SK-N-SH (cell line): ENCODE data around the gene PLXND1. TPM values are rescaled to one million over a fixed set of nuclear protein-coding genes. Genes with fewer than 3 reads are reported as not detected.

Source experiments
- CTCF ChIA-PET: fragments of 300-600, 350-600 bp; formaldehyde crosslinking; extraction: SDS; loops from one replicate; lab custom pipeline; 2021; lab: Yijun Ruan, JAX
- POLR2A ChIA-PET: fragments of 350-600 bp; sonication (Branson Sonifier 250); formaldehyde crosslinking; extraction: SDS; loops from one replicate; lab custom pipeline; 2020; ENCODE audit warnings: antibody characterized with exemption, inconsistent platforms; lab: Yijun Ruan, JAX
- DNase-seq: peaks from one replicate; pipeline ENCODE4 v3.0.0; 2012
- H2AFZ ChIP-seq: fragments of 200-600 bp; sonication (generic); 2 replicates; pipeline ENCODE4 v1.8.1; 2016; ENCODE audit warnings: antibody characterized with exemption, mild to moderate bottlenecking, low read depth
- H3F3A ChIP-seq: fragments of 200-600 bp; sonication (generic); replicated peaks from 2 replicates; pipeline ENCODE3; 2016; ENCODE audit warnings: antibody characterized with exemption, mild to moderate bottlenecking; ENCODE audit not compliant: insufficient read depth
- H3K27ac ChIP-seq, 2 experiments: fragments of 200-500 bp in 1 of 2; fragments of 200-600 bp in 1 of 2; sonication (Bioruptor generic) in 1 of 2; sonication (generic), shearing (Covaris generic) in 1 of 2; 2 replicates each; pipeline versions ENCODE4 v1.5.1 to v1.6.1; 2014 to 2016; ENCODE audit warnings: low read depth in 2 of 2, inconsistent platforms in 1 of 2, low read length in 1 of 2, mild to moderate bottlenecking in 1 of 2, mixed read lengths in 1 of 2
- H3K27me3 ChIP-seq: fragments of 200-600 bp; sonication (generic), shearing (Covaris generic); 2 replicates; pipeline ENCODE4 v1.6.1; 2016; ENCODE audit warnings: mixed run types; ENCODE audit not compliant: insufficient read depth
- H3K36me3 ChIP-seq, 2 experiments: fragments of 200-500 bp in 1 of 2; fragments of 200-600 bp in 1 of 2; sonication (Bioruptor generic) in 1 of 2; sonication (generic) in 1 of 2; replicated peaks in 1 of 2; 2 replicates each; pipeline versions ENCODE3 to v1.5.1; 2014 to 2016; ENCODE audit warnings: low read length in 1 of 2, mild to moderate bottlenecking in 1 of 2; ENCODE audit not compliant: insufficient read depth in 2 of 2, control insufficient read depth in 1 of 2
- H3K4me1 ChIP-seq, 2 experiments: fragments of 200-500 bp in 1 of 2; fragments of 200-600 bp in 1 of 2; sonication (Bioruptor generic) in 1 of 2; sonication (generic), shearing (Covaris generic) in 1 of 2; 2 replicates each; pipeline versions ENCODE4 v1.5.1 to v1.6.1; 2014 to 2016; ENCODE audit warnings: low read depth in 1 of 2, low read length in 1 of 2, mixed run types in 1 of 2; ENCODE audit not compliant: insufficient read depth in 2 of 2, control insufficient read depth in 1 of 2
- H3K4me2 ChIP-seq: fragments of 200-600 bp; sonication (generic), shearing (Covaris generic); 2 replicates; pipeline ENCODE4 v1.6.1; 2017; ENCODE audit warnings: mixed run types
- H3K4me3 ChIP-seq, 2 experiments: fragments of 200-500 bp in 1 of 2; fragments of 200-600 bp in 1 of 2; sonication (Bioruptor generic) in 1 of 2; sonication (generic), shearing (Covaris generic) in 1 of 2; 2 replicates each; pipeline versions ENCODE4 v1.5.1 to v1.8.1; 2014 to 2016; ENCODE audit warnings: low read depth in 2 of 2, inconsistent platforms in 1 of 2, low read length in 1 of 2, mild to moderate bottlenecking in 1 of 2, mixed read lengths in 1 of 2, moderate library complexity in 1 of 2
- H3K79me2 ChIP-seq: fragments of 200-600 bp; sonication (generic); 2 replicates; pipeline ENCODE4 v1.8.1; 2017; ENCODE audit warnings: mild to moderate bottlenecking; ENCODE audit not compliant: insufficient read depth
- H3K9ac ChIP-seq: fragments of 200-600 bp; sonication (generic); 2 replicates; pipeline ENCODE4 v1.6.1; 2017; ENCODE audit warnings: mixed run types
- H3K9me2 ChIP-seq: fragments of 200-600 bp; sonication (generic); 2 replicates; pipeline ENCODE4 v1.6.1; 2017; ENCODE audit warnings: mixed run types
- H3K9me3 ChIP-seq: fragments of 200-600 bp; sonication (generic); 2 replicates; pipeline ENCODE4 v1.6.1; 2017; ENCODE audit warnings: mixed run types, mild to moderate bottlenecking, moderate library complexity
- H4K20me1 ChIP-seq: fragments of 200-600 bp; sonication (generic); 2 replicates; pipeline ENCODE4 v1.6.1; 2017; ENCODE audit warnings: mild to moderate bottlenecking, mixed run types; ENCODE audit not compliant: insufficient read depth
- CHD2 ChIP-seq: fragments of 150-350 bp; IDR thresholded peaks from 2 replicates; pipeline ENCODE4 v1.6.1; 2018; ENCODE audit warnings: low read length; ENCODE audit not compliant: partially characterized antibody
- EP300 ChIP-seq, 2 experiments: IDR thresholded peaks; 2 replicates each; pipeline versions ENCODE4 v1.4.0 to v1.6.1; 2012; ENCODE audit warnings: borderline replicate concordance in 1 of 2, low read depth in 1 of 2, low read length in 1 of 2
- EZH2phosphoT487 ChIP-seq: fragments of 200-600 bp; sonication (generic); IDR thresholded peaks from 2 replicates; pipeline ENCODE4 v1.6.1; 2017; ENCODE audit warnings: low read depth, mixed run types, mild to moderate bottlenecking, antibody characterized with exemption, moderate library complexity, borderline replicate concordance
- FOSL2 ChIP-seq: IDR thresholded peaks from 2 replicates; pipeline ENCODE4 v1.4.0; 2012; ENCODE audit warnings: low read depth, mild to moderate bottlenecking, moderate library complexity, borderline replicate concordance
- FOXJ3 ChIP-seq: sonication (generic); formaldehyde crosslinking; IDR thresholded peaks from 2 replicates; pipeline ENCODE4 v1.5.1; 2020; ENCODE audit warnings: mild to moderate bottlenecking, missing genetic modification reagents
- FOXM1 ChIP-seq: IDR thresholded peaks from 2 replicates; pipeline ENCODE4 v1.4.0; 2012; ENCODE audit warnings: low read depth, mild to moderate bottlenecking
- GABPA ChIP-seq: IDR thresholded peaks from 2 replicates; pipeline ENCODE4 v1.4.0; 2012; ENCODE audit warnings: low read depth, mild to moderate bottlenecking
- GATA2 ChIP-seq: sonication (generic); formaldehyde crosslinking; IDR thresholded peaks from 2 replicates; pipeline ENCODE4 v1.5.0; 2020; ENCODE audit warnings: mild to moderate bottlenecking, missing genetic modification reagents
- MEF2A ChIP-seq: IDR thresholded peaks from 2 replicates; pipeline ENCODE4 v1.4.0; 2012; ENCODE audit warnings: low read depth, borderline replicate concordance
- MXI1 ChIP-seq: IDR thresholded peaks from 2 replicates; pipeline ENCODE4 v1.6.1; 2012; ENCODE audit warnings: mild to moderate bottlenecking, low read depth, low read length, improper control_type of control experiment
- NFIC ChIP-seq: IDR thresholded peaks from 2 replicates; pipeline ENCODE4 v1.4.0; 2012; ENCODE audit warnings: borderline replicate concordance
- NRF1 ChIP-seq: IDR thresholded peaks from 2 replicates; pipeline ENCODE4 v1.6.1; 2012; ENCODE audit warnings: low read depth, mild to moderate bottlenecking, low read length
- POLR2AphosphoS5 ChIP-seq: IDR thresholded peaks from 2 replicates; pipeline ENCODE4 v1.6.1; 2012; ENCODE audit warnings: low read depth, low read length
- RAD21 ChIP-seq: IDR thresholded peaks from 2 replicates; pipeline ENCODE4 v1.6.1; 2012; ENCODE audit warnings: mild to moderate bottlenecking, low read length
- RFX5 ChIP-seq: IDR thresholded peaks from 2 replicates; pipeline ENCODE4 v1.6.1; 2012; ENCODE audit warnings: mild to moderate bottlenecking, improper control_type of control experiment, low read length
- SIN3A ChIP-seq: IDR thresholded peaks from 2 replicates; pipeline ENCODE4 v1.6.1; 2012; ENCODE audit warnings: low read depth, mild to moderate bottlenecking, low read length, moderate library complexity, borderline replicate concordance
- SMC3 ChIP-seq: IDR thresholded peaks from 2 replicates; pipeline ENCODE4 v1.6.1; 2012; ENCODE audit warnings: low read depth, low read length, improper control_type of control experiment
- TAF1 ChIP-seq: IDR thresholded peaks from 2 replicates; pipeline ENCODE4 v1.6.1; 2012; ENCODE audit warnings: low read depth, mild to moderate bottlenecking, low read length, moderate library complexity, borderline replicate concordance
- TCF12 ChIP-seq: IDR thresholded peaks from 2 replicates; pipeline ENCODE4 v1.4.0; 2012
- YY1 ChIP-seq: IDR thresholded peaks from 2 replicates; pipeline ENCODE4 v1.4.0; 2012; ENCODE audit warnings: low read depth, mild to moderate bottlenecking
- WGBS: methylation state at CpG from one replicate; pipeline ENCODE4 v1.1.6; 2017; ENCODE audit warnings: low lambda C conversion rate; 5-methylcytosine and 5-hydroxymethylcytosine counted together
- polyA plus RNA-seq, 3 experiments: library from polyadenylated mRNA; depleted of rRNA; stranded (reverse); fragments of >200 nt; gene quantifications; 2 replicates each; pipeline ENCODE4 v1.2.3, GENCODE V29; 2012
- TF ChIP-seq, protein P1 (sequence below): IDR thresholded peaks from 2 replicates; pipeline ENCODE4 v1.4.0; 2012; ENCODE audit warnings: low read depth
- TF ChIP-seq, protein P2 (sequence below): fragments of 150-350 bp; IDR thresholded peaks from 2 replicates; pipeline ENCODE4 v1.6.1; 2017; ENCODE audit warnings: antibody characterized with exemption, low read length, low read depth, borderline replicate concordance
- TF ChIP-seq, protein P3 (sequence below): IDR thresholded peaks from 2 replicates; pipeline ENCODE4; 2012
- TF ChIP-seq, protein P4 (sequence below): fragments of 200-600 bp; sonication (generic); IDR thresholded peaks from 2 replicates; pipeline ENCODE4 v1.6.1; 2017; ENCODE audit warnings: antibody characterized with exemption, mild to moderate bottlenecking, moderate library complexity

Gene PLXND1
- polyA plus RNA-seq, 1 of the 3 experiments (the other 2 are of a cell fraction) = 53.5 TPM

DNA sequence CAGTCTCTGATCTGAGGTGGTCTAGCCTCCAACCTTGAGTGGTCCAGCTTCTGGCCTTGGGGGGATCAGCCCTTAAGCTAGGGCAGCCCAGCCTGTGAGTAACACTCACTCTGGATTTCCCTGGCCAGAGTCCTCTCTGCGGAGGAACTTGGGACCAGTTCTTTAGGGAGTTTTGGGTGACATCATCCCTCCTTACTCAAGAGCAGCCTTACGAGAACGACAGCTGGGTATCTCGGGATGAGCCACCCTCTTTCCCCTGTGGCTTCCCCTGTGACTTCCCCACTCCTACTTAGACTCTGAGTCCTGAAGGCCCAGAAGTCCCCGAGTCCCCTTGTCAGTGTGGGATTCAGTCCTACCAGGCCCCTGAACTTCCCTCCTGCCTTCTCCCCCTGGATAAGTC, 10.2 kb upstream of the PLXND1 start:
- H3K27ac ChIP-seq = no peak overlapping the region
- TF ChIP-seq GABPA (no peak), GATA2 (CRISPR knock-in tag) (no peak), CHD2 (no peak), RFX5 (no peak), TAF1 (no peak), FOXJ3 (no peak), RAD21 (no peak), NRF1 (no peak), YY1 (no peak), SIN3A (no peak), MEF2A (no peak), EP300 (IDR thresholded peaks at IDR 0.05; ENCODE audit: borderline replicate concordance in 1 of 2, low read depth in 1 of 2, low read length in 1 of 2) (no peak), POLR2AphosphoS5 (no peak), SMC3 (no peak), NFIC (no peak), MXI1 (no peak), TCF12 (no peak), FOSL2 (no peak)
- TF ChIP-seq, protein P1, sequence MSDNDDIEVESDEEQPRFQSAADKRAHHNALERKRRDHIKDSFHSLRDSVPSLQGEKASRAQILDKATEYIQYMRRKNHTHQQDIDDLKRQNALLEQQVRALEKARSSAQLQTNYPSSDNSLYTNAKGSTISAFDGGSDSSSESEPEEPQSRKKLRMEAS = no peak
- TF ChIP-seq, protein P2, sequence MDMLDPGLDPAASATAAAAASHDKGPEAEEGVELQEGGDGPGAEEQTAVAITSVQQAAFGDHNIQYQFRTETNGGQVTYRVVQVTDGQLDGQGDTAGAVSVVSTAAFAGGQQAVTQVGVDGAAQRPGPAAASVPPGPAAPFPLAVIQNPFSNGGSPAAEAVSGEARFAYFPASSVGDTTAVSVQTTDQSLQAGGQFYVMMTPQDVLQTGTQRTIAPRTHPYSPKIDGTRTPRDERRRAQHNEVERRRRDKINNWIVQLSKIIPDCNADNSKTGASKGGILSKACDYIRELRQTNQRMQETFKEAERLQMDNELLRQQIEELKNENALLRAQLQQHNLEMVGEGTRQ = no peak

DNA sequence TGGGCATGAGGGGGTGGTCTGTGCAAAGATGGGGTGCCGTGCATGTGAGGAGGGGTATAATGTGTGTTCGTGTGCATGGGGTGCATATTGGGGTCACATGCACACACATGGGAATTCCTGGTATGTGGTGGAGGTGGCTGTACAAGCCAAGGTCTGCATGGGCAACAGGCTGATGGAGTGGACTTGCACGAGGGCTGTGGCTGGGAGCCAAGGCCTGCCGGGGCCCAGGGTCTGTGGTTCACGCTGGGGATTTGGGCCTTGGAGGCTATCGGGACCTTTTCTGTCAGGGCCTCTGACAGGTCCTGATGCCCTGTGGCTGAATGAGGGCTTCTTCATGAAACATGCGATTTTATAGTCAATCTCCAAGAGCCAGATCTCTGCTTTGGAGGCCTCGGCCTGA, 9.8 kb upstream of the PLXND1 start:
- Histone ChIP-seq H3K27ac (no peak overlapping the region), H3K36me3 (no peaks in the 10 kb centered on the region)
- CTCF ChIA-PET = interaction anchor here (1.2 kb wide), 1 partner anchor 126 kb away, joined by 3 read pairs; no protein-coding TSS in a partner anchor
- TF ChIP-seq, protein P1 = no peak
- TF ChIP-seq FOXM1 (no peak), RFX5 (no peak), FOSL2 (no peak), RAD21 (no peak), EZH2phosphoT487 (no peak), CHD2 (no peak), TCF12 (no peak), SMC3 (no peak), SIN3A (no peak), GABPA (no peak), FOXJ3 (no peak)
- TF ChIP-seq, protein P3, sequence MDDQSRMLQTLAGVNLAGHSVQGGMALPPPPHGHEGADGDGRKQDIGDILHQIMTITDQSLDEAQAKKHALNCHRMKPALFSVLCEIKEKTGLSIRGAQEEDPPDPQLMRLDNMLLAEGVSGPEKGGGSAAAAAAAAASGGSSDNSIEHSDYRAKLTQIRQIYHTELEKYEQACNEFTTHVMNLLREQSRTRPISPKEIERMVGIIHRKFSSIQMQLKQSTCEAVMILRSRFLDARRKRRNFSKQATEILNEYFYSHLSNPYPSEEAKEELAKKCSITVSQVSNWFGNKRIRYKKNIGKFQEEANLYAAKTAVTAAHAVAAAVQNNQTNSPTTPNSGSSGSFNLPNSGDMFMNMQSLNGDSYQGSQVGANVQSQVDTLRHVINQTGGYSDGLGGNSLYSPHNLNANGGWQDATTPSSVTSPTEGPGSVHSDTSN = no peak
- TF ChIP-seq, protein P4, sequence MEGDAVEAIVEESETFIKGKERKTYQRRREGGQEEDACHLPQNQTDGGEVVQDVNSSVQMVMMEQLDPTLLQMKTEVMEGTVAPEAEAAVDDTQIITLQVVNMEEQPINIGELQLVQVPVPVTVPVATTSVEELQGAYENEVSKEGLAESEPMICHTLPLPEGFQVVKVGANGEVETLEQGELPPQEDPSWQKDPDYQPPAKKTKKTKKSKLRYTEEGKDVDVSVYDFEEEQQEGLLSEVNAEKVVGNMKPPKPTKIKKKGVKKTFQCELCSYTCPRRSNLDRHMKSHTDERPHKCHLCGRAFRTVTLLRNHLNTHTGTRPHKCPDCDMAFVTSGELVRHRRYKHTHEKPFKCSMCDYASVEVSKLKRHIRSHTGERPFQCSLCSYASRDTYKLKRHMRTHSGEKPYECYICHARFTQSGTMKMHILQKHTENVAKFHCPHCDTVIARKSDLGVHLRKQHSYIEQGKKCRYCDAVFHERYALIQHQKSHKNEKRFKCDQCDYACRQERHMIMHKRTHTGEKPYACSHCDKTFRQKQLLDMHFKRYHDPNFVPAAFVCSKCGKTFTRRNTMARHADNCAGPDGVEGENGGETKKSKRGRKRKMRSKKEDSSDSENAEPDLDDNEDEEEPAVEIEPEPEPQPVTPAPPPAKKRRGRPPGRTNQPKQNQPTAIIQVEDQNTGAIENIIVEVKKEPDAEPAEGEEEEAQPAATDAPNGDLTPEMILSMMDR = no peak
- TF ChIP-seq, all 33 proteins: peak for 0
- H3K9me2 ChIP-seq = no peaks in the 10 kb centered on the region
- no peaks in the 10 kb centered on the region for H3K79me2 ChIP-seq
- H3F3A ChIP-seq = no peaks in the 10 kb centered on the region
- no peak overlapping the region for H3K4me3 ChIP-seq
- POLR2A ChIA-PET = no interaction called here
- no peaks in the 10 kb centered on the region for H3K27me3 ChIP-seq
- H3K4me1 ChIP-seq = peaks cover 0 to 7% of the 10 kb centered on the region in 2 experiments; a peak in 1 of 4 replicates
- no peak overlapping the region for H2AFZ ChIP-seq
- H4K20me1 ChIP-seq = no peaks in the 10 kb centered on the region
- H3K4me2 ChIP-seq = no peak overlapping the region
- DNase-seq = no peak
- no peak overlapping the region for H3K9ac ChIP-seq
- no peaks in the 10 kb centered on the region for H3K9me3 ChIP-seq
- WGBS = 60% methylated on average over 4 of the region's 8 CpGs

More for the DNA sequence above, 10.2 kb upstream of the PLXND1 start:
- WGBS = 85% methylated on average over 4 of the region's 5 CpGs
- H3K36me3 ChIP-seq = no peaks in the 10 kb centered on the region
- ChIA-PET CTCF (interaction anchor here (1.2 to 3.3 kb wide), 2 partner anchors 12 to 127 kb away, joined by 3 to 11 read pairs; no protein-coding TSS in a partner anchor), POLR2A (no interaction called here)
- H3K4me1 ChIP-seq = peaks cover 0 to 5% of the 10 kb centered on the region in 2 experiments; a peak in 1 of 4 replicates
- no peaks in the 10 kb centered on the region for H3K9me3 ChIP-seq
- no peaks in the 10 kb centered on the region for H3K79me2 ChIP-seq
- no peak overlapping the region for H3K4me3 ChIP-seq
- H4K20me1 ChIP-seq = no peaks in the 10 kb centered on the region
- H3F3A ChIP-seq = no peaks in the 10 kb centered on the region
- no peaks in the 10 kb centered on the region for H3K27me3 ChIP-seq
- no peaks in the 10 kb centered on the region for H3K9me2 ChIP-seq
- no peak overlapping the region for H2AFZ ChIP-seq
- H3K4me2 ChIP-seq = no peak overlapping the region
- no peak for DNase-seq
- no peak overlapping the region for H3K9ac ChIP-seq
